ENCODE results near the gene BBS12.

The BBS12 gene

GRCh38 chr4:122695226-122695625, 37.3 kb upstream of the BBS12 start:
- TF ChIP-seq CTCF (IDR thresholded peaks at IDR 0.05): no peak

GRCh38 chr4:122700178-122700725, 32.3 kb upstream of the BBS12 start:
- TF ChIP-seq CTCF (IDR thresholded peaks at IDR 0.05): no peak

- no peak for TF ChIP-seq CTCF (IDR thresholded peaks at IDR 0.05)
These were observed 31.4 kb upstream of the BBS12 start for GRCh38 chr4:122701061-122701460.

GRCh38 chr4:122701965-122702364, 30.5 kb upstream of the BBS12 start:
- TF ChIP-seq CTCF (IDR thresholded peaks at IDR 0.05): no peak

- TF ChIP-seq CTCF (IDR thresholded peaks at IDR 0.05): no peak
These were observed 29.6 kb upstream of the BBS12 start for GRCh38 chr4:122702939-122703338.

GRCh38 chr4:122703868-122704267, 28.6 kb upstream of the BBS12 start:
- no peak for TF ChIP-seq CTCF (IDR thresholded peaks at IDR 0.05)

- no peak for TF ChIP-seq CTCF (IDR thresholded peaks at IDR 0.05)
These were observed 27.5 kb upstream of the BBS12 start for GRCh38 chr4:122705009-122705408.

- no peak for TF ChIP-seq CTCF (IDR thresholded peaks at IDR 0.05)
These were observed 26.9 kb upstream of the BBS12 start for GRCh38 chr4:122705547-122706117.

All from LNCAP (cell line).